Stromal cell of bone marrow (primary cell): ENCODE data around the gene CCSER1.
"Not testable (repeated sequence)": the region's sequence is repeated elsewhere in the genome, so short reads cannot be mapped to it uniquely, and the experiment has no call there.

Experiments used
- DNase-seq: peaks from one replicate; pipeline ENCODE4 v3.0.0-alpha.2; 2012; ENCODE audit warnings: low read depth

The CCSER1 gene

DNA sequence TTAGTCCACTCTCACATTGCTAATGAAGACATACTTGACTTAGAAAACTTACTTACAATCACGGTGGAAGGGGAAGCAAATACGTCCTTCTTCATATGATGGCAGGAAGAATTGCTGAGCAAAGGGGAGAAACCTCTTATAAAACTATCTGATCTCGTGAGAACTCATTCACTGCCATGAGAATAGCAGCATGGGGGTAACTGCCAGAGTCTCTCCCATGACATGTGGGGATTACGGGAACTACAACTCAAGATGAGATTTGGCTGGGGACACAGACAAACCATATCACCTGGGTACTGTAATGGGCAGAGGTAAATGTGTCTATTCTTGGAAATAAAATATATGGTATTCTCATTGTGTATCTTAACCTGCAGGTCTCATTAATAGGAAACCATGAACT lies 1464.9 kb downstream of the CCSER1 start:
- no peak for DNase-seq

DNA sequence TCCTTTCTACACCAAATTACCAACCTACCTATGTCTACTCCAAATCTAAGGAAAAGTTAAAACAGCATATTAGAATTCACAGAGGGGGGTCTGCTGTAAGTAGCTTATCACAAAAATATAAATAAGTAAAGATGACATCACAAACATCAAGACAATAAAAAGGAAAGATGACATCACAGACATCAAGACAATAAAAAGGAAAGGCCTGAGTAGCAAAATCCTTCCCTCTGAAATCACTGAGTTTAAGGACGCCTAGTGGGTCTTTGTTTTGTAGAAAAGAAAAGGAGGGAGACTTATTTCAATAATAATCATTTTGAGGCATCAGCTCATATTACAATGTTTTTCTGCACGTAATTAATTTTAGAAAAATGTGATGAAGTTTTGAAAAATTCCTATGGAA lies 1469.5 kb downstream of the CCSER1 start:
- no peak for DNase-seq

DNA sequence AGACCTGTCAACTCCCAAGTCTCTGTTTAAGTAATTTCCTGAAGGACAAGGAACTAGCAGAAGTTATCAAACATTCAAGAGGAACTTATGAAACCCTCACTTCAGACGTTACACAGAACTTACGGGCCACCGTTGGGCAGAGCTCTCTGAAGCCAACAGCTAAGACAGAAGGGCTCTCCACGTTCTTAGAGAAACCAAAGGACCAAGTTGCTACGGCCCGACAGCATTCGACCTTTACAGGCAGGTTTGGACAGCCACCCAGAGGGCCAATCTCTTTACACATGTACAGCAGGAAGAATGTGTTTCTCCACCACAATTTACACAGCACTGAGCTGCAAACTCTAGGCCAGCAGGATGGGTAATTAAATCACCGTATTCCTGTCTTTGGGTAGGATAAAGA lies 1471.5 kb downstream of the CCSER1 start:
- no peak for DNase-seq

DNA sequence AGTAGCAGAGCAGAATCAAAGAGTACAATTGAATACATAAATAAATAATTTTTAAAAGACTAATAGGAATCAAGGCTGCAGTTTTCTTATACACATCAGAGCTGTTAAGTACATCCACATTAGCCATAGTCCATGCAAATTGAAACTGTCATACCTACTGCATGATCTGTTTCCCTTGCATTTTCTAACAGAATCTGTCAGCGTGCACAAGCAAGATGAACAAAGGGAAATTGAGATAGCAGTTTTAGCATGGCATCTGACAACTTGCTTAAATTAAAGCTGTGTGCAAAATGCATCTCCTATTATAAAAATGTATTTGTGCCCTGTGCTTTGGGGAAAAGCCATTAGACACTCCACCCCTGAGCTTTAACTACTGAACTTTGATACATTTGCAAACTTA lies 1473.1 kb downstream of the CCSER1 start:
- no peak for DNase-seq

DNA sequence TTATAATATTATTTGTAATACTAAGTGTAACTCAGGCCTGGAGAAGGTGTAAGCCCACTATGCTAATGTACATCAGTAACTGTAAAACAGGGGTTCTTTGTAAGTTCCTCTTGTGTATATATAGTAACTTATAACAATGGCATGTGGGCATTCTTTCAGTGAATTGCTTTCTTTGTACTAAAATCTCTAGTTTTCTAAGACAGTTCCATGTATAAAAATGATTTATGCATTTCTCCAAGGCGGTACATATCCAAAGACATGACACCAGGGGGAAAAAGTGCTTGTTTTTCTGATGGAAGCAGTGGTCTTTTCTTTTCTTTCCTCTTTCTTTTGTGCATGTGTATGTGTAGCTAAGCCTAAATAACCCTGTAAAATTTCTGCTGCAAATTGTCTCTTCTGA lies 1474.2 kb downstream of the CCSER1 start:
- no peak for DNase-seq

DNA sequence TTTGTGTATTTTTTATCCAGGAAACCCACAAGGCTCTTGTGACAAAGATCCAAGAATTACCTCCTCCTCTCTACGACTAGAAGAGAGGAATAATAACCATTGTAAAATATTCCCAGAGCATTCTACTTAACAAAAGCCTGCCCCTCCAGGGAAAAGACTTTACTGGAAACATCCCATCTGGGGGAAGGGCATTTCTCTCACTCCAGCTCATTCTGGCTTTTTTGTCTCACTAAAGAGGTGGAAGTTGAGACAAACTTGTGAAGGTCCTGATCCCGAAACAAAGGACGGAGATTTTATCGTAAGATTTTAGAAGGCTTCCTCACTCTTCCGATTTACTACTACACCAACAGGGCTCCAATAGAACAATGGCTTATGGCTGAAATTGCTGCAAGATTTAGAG lies 1484.6 kb downstream of the CCSER1 start:
- no peak for DNase-seq

DNA sequence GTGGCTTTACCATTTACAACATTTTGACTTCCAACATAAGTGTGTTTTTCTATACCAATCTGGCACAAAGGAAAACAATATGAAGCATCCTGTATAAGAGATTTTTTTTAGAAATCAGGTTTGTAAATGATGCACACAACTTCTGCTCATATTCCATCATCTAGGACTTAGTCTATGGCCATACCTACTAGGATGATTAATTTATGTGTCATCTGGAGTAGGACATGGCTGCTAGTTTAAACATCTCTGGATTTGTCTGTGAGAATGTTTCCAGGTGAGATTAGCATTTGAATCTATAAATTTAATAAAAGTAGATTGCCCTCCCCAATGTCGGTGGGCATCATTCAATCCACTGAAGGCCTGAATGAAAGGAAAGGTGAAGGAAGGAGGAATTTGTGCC lies 1493.8 kb downstream of the CCSER1 start:
- no peak for DNase-seq

DNA sequence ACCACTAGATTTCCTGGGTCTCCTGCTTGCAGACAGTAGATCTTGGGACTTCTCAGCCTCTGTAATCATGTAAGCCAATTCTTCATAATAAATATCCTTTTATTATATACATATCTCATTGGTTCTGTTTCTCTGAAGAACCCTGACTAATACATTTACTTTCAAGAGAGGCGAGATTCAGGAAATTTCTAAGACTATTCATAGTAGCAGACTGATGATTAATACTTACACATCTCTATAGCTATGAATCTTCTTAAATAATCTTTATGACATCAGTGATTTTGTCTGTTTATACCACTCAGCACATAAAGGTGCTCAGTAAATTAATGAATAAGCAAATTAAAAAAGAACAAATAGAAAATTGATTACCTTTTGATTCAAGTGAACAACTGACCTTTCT lies 1494.3 kb downstream of the CCSER1 start:
- DNase-seq: no peak

DNA sequence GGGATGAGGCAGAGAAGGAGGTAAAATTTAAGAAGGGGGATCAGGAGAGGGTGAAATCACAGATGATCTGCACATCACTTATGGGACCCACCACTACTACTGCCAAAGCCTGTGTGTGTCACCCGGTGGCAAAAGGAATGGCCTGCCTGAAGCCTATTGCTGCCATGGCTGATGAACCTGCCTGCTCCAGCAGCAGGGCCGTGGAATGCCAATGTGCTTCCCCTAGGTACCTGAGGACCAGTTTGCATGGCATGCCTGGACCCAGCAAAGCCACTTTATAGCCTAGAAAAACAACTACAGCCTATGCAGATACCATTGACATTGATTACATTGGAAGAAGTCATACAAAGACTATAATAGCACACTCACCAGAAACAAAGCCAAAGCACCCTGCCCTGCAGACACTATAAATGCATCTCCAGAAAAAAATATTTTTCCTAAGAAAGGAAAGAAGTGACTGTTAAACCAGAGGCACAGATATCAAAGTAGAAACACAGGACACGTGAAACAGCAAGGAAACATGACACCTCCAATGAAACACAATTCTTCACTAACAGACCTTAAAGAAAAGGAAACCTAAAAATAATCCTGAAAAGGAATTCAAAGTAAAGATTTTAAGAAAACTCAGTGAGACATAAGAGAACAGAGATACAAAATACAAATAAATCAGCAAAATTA lies 1495.9 kb downstream of the CCSER1 start:
- no peak for DNase-seq

DNA sequence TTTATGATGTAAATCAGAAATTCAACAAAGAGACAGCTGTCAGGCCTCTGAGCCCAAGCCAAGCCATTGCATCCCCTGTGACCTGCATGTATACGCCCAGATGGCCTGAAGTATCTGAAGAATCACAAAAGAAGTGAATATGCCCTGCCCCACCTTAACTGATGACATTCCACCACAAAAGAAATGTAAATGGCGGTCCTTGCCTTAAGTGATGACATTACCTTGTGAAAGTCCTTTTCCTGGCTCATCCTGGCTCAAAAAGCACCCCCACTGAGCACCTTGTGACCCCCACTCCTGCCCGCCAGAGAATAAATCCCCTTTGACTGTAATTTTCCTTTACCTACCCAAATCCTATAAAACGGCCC lies 1496.4 kb downstream of the CCSER1 start:
- DNase-seq: not testable (repeated sequence)

DNA sequence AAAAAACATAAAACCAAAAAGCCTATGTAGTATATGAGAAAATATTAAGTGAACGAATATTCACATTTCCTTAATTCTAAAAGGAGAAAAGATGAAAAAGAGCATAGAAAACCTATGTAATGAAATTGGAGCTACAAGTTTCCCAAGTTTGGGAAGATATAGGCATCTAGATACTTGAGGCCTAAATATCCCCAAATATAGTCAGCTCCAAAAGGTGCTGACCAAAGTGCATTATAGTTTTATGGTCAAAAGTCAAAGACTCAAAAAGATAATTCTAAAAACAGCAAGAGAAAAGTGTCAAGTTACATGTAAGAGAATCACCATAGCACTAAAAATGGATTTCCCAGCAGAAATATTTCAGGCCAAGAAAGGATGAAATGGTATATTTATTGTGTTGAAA lies 1502.9 kb downstream of the CCSER1 start:
- DNase-seq: no peak

DNA sequence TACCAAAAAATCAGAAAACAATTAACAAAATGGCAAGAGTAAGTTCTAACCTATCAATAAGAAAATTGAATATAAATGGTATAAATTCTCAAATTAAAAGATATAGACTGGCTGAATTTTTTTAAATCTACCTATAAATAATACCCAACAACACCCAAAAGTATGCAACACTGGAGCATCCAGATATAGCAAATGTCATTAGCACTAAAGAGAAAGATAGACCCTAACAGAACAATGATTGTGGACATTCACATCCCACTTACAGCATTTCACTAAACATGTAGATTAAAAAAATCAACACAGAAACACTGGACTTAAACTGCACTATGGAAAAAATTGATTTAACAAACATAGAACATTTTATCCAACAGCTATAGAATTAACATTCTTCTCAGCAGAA lies 1503.6 kb downstream of the CCSER1 start:
- no peak for DNase-seq

DNA sequence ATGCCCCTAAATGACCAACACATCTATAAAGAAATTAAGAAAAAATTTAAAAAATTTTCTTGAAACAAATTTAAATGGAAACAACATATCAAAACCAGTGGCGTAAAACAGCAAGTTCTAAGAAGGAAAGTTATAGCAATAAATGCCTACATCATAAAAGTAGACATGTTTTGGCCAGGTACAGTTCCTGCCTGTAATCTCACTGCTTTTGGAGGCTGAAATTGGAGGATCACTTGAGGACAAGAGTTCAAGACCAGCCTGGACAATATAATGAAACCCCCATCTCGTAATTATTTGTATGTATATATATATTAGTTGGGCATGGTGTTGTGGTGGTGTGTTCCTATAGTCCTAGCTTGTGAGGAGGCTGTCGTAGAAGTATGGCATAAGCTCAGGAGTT lies 1504.1 kb downstream of the CCSER1 start:
- no peak for DNase-seq

DNA sequence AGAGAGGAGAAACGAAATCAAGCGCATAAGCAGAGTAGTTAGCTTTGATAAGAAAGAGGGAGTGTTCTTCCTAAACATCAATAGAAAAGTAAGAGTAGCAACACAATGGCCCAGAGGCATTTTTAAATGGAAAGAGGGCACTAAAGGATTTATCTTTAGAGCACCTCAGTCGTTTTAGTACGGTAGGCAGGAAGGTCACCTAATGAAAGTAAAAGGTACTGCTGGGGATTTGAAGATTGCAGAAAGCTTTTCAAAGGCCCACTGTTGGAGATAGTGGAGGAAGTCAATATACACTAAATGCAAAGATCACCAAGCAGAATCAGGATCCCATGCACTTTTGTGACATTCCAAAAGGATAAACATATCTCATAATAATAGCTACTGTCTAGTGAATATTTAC lies 1508.9 kb downstream of the CCSER1 start:
- DNase-seq: no peak
